GM20000 (cell line): ENCODE measurements around the gene E2F7.
"Not testable (repeated sequence)": the region's sequence is repeated elsewhere in the genome, so short reads cannot be mapped to it uniquely, and the experiment has no call there.

Experiments used
- DNase-seq: peaks from one replicate; pipeline ENCODE4 v3.0.0; 2012; ENCODE audit warnings: low spot score
- CTCF ChIP-seq: IDR thresholded peaks from 2 replicates; pipeline ENCODE4 v1.5.1; 2012; ENCODE audit warnings: mild to moderate bottlenecking, control low read depth; ENCODE audit errors: extremely low read depth, missing control alignments

Gene E2F7

GRCh38 chr12:77102123-77102522 lies 36.8 kb upstream of the E2F7 start:
- DNase-seq: no peak
- TF ChIP-seq CTCF: no peak

- no peak for TF ChIP-seq CTCF
Measured at GRCh38 chr12:77099799-77100198, 34.4 kb upstream of the E2F7 start.

GRCh38 chr12:77097846-77098245 lies 32.5 kb upstream of the E2F7 start:
- TF ChIP-seq CTCF: no peak
- DNase-seq: no peak

More at GRCh38 chr12:77099799-77100198, 34.4 kb upstream of the E2F7 start:
- DNase-seq: no peak

GRCh38 chr12:77092227-77092626 lies 26.9 kb upstream of the E2F7 start:
- not testable (repeated sequence) for DNase-seq

GRCh38 chr12:77089686-77090220 lies 24.4 kb upstream of the E2F7 start:
- DNase-seq: no peak
- TF ChIP-seq CTCF: no peak

- no peak for DNase-seq
- TF ChIP-seq CTCF: no peak
Measured at GRCh38 chr12:77087427-77087826, 22.1 kb upstream of the E2F7 start.

- TF ChIP-seq CTCF: no peak
- no peak for DNase-seq
Measured at GRCh38 chr12:77082021-77082420, 16.7 kb upstream of the E2F7 start.

GRCh38 chr12:77079631-77080030 lies 14.3 kb upstream of the E2F7 start:
- TF ChIP-seq CTCF: no peak
- no peak for DNase-seq
